ENCODE results near the gene PRKACA.

- TF ChIP-seq ZNF274 (IDR thresholded peaks at IDR 0.05; ENCODE audit: low read depth, low read length) (no peak), YY1 (IDR thresholded peaks at IDR 0.05; ENCODE audit: insufficient read depth, insufficient read length) (no peak)
These were observed 60.7 kb downstream of the PRKACA start for GRCh38 chr19:14056741-14057356.
